Stimulated activated CD8-positive, alpha-beta memory T cell treated with anti-CD3 and anti-CD28 coated beads, Interleukin-12 subunit alpha, Interleukin-12 subunit beta, amount 100 ng/mL, for 1 hour (primary cell): ENCODE measurements around the gene SDK1.

Experiments used
- DNase-seq: peaks from one replicate; pipeline ENCODE4 v3.0.0-alpha.2; 2020; ENCODE audit warnings: low read depth

SDK1 gene

GRCh38 chr7:4159154-4159501 is 858.1 kb downstream of the SDK1 start:
- no peak for DNase-seq

DNA sequence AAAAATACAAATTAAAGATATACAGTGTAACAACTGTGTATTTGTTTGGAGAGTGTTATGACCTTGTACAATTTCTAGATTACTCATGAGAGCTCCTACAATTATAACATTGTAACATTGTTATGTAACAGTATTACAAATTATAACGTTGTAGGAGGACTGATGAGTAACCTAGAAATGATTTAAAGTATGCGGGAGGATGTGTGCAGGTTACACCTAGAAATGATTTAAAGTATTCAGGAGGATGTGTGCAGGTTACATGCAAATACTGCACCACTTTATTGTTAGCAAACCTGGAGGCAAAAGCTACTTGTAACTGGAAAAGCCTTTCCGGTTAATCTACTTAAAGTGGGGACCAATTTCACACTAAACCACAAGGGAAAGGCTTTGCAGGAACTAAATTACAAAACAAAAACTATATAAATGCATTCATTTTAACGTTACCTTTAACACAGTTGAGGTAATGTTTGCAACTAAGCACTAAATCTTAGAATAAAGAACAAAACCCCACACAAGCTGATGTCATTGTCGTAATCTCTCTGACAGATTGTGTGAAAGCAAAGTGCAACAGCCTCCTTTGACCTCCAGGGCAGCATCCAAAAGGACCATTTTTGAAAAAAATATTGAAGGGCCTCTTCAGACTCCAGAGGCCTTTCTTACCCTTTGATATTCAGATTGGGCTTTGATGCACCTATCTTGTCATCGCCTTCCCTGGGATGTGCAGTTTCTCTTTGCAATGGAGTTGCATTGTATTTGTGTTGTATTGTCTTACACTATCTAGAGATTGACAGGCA is 858.9 kb downstream of the SDK1 start:
- DNase-seq: no peak

GRCh38 chr7:4162884-4163564 is 862.0 kb downstream of the SDK1 start:
- DNase-seq: no peak

DNA sequence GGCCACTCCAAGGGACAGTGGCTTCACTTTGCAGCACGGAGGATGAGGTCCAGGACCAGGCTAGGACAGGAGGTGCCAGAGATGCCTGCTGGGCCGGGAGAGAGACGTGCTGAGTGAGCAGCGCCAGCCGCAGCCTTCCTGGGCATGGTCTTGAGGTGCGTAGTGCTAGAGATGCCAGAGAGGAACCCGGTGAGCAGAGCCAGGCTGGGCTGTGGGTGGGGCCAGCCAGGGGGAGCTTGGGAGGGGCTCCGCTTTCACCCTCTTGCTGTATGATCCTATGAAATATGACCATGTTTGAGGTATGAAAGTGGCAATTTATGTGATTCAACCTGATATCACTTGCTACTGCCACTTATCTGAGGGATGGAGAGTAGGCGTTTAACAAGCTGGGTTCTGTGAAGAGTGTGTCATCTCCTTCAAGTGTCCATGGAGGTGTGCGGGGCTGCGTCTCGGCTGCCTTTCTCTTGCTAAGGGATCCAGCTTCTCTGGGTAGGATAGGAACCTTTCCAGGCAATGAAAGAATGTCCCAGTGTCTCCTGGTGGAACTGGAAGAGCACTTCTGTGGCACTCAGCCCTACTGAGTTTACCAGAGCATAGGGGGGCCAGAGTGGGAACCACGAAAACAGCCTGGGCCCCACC is 862.6 kb downstream of the SDK1 start:
- no peak for DNase-seq

- no peak for DNase-seq
Observed at GRCh38 chr7:4164556-4164955, 863.5 kb downstream of the SDK1 start.

DNA sequence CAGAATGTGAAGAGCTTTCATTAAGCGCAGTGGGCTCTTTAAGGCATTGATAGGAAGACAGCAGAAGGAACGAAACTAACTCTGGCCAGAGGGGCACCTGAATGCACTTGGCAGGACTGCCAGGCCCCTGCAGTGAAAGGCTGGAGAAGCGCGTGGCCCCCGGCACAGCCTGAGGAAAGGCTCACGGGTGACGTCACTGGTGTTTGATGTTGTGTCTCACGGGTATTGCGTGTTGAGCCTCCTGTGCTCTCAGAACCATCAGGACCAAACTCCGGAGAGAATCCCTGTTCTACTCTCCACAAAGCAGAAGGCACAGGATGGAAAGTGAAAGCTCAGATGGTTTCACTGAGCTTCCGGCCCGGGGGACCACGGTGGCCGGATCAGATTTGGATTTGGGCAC is 865.3 kb downstream of the SDK1 start:
- no peak for DNase-seq

DNA sequence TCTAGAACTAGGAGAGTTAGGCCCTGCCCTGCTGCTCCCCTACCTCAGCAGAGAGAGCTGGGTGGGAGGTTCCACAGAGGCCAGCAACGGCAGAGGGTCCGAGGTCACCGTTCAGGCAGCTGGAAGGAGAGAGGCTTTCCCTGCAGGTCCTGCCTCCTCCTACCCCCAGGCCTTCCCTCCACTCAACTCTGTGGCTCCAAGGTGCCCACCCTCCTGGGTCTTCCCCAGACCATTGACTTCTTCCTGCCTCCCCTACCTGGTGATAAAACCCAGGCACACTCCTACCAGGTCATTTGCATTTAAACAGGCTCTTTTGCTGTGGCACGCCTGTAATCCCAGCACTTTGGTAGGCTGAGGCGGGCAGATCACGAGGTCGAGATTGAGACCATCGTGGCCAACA is 865.8 kb downstream of the SDK1 start:
- no peak for DNase-seq

GRCh38 chr7:4167385-4167910 is 866.4 kb downstream of the SDK1 start:
- DNase-seq: no peak

- DNase-seq: no peak
Observed at GRCh38 chr7:4168041-4168440, 867.0 kb downstream of the SDK1 start.

GRCh38 chr7:4168541-4168940 is 867.5 kb downstream of the SDK1 start:
- DNase-seq: no peak

- DNase-seq: no peak
Observed at GRCh38 chr7:4169455-4169854, 868.4 kb downstream of the SDK1 start.

GRCh38 chr7:4170997-4171786 is 870.1 kb downstream of the SDK1 start:
- DNase-seq: no peak

GRCh38 chr7:4172883-4173282 is 871.8 kb downstream of the SDK1 start:
- no peak for DNase-seq

DNA sequence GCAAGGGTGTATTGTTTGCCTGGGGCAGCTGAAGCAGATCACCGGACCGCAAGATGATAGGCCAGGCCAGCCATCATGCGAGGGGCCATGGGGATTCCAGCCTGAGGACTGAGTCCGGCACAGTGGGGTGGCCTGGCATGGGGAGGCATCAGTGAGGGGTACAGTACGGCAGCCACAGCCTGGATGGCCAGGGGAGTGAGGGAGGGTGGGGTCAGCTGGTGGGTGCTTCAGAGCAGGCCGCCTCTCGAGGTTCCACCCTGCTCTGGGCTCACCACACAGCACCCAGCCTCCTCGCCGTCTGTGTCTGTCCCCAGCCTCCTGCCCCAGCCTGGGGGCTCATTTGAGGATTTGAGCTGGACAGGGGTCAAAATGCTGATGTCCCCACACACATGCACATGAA is 872.6 kb downstream of the SDK1 start:
- no peak for DNase-seq

GRCh38 chr7:4174016-4174415 is 873.0 kb downstream of the SDK1 start:
- DNase-seq: no peak

DNA sequence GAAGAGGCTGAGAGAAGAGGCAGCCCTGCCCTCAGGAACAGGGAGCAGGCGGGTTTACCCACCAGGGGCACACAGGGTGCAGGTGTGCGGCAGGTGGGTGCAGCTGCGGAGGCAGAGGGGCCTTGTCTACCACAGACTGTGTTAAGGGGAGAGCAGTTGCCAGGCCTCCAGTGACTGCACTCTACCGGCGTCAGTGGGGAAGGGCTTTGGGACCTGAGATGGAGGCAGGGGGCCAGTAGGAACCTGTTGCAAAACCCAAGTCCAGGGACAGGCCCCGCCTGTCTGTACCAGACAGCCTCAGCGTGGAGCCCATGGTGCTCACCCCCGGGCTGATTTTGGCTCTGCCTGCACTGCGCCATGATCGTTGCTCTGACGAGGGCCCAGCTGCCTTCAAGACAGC is 873.4 kb downstream of the SDK1 start:
- DNase-seq: no peak

DNA sequence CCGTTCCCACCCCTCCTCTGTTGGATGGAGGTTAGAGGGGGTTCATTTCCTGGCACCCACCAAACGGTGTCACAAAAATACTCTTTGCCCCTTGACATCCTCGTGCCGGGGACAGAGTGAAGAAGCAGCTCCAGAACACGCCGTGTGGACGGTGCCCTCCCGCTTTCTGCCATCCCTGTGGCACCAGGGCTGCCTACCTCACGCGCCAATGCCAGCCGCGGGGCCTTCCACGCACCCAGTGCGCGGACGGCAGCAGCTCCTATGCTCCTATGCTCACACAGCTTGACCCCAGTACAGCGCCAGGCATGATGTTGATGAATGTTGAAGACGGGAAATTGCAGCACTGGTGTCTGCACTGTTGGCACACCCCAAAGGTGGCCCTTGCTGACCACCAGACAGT is 873.8 kb downstream of the SDK1 start:
- no peak for DNase-seq

DNA sequence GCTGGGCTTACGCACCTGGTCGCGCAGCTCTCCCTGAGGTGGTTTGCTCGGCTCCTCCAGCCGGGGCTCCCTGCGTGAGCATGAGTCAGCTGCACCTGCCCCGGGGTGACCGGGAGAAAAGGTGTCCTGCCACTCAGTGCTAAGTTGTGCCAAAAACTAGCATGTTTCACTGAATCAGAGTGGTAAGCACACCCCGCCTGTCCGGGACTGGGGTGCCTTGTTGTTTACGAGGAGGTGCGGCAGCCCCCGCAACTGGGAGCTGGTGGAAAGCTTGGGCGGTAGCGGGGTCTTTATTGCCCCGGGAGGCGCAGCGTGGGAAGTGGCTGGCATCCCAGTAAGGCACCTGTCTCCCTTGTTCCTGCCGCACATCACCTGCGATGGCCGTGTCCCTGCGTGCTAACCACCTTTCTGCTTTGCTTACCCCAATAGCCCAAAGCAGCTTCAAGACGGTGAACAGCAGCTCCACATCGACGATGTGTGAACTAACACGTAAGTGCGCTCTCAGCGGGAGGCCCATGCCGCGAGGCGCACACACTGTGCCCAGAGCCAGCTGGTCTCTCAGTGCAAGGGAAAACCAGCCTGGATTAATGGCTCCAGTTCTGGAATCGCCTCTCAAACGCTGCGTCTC is 874.4 kb downstream of the SDK1 start:
- DNase-seq: no peak

- no peak for DNase-seq
Observed at GRCh38 chr7:4177001-4177400, 875.9 kb downstream of the SDK1 start.

GRCh38 chr7:4178416-4178815 is 877.4 kb downstream of the SDK1 start:
- DNase-seq: no peak

DNA sequence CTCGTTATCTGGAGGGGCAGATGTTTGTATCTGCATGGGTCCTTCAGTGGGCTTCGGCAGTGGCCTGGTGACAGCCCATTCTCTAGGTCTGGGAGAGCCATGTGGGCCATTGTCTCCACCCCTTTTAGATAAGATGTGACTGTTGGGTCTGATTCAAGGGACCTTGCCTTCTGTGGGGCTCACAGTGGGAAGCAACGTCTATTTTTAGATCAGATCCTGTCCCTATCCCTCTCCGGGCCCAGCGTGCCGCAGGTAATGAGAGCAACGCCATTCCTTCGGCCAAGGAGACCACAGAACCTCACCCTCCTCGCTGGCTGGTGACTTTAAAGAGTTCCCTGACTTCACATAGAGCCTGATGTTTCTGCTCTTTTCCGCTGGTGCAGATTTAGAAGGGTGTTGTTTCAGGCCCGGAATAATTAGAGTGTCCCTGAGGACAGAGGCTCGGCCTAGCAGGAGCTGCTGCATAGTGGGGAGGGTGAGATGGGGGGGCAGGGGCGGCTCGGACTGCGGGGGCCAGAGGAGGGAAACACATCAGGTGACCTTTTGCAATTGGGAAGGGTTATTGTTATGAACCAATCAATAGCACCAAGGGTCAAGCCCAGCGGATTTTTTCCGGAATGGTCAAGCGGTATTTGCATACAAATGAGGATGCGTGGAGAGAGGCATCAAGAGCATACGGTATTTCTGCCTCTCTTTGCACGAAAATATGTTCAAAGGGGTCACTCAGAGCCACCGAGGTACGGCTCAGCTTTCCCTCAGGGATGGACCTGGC is 878.0 kb downstream of the SDK1 start:
- no peak for DNase-seq
